Common myeloid progenitor, CD34-positive (primary cell): ENCODE results near the gene PCK2.

Experiments used
- CTCF ChIA-PET: fragments of 350-600 bp; sonication (Branson Sonifier 250); formaldehyde crosslinking; loops from one replicate; lab custom pipeline; 2021; ENCODE audit warnings: antibody characterized with exemption; lab: Charles Lee
- POLR2A ChIA-PET: fragments of 350-600 bp; sonication (Branson Sonifier 250); formaldehyde crosslinking; loops from one replicate; lab custom pipeline; 2021; ENCODE audit warnings: antibody characterized with exemption; lab: Charles Lee
- DNase-seq, 3 donors: peaks; one replicate each; pipeline versions ENCODE4 v3.0.0 to v3.0.0-alpha.2; 2013
- H3K27ac ChIP-seq, 2 experiments: 1 replicate in 1 of 2; 2 replicates in 1 of 2; pipeline ENCODE4 v1.7.0; 2013; ENCODE audit warnings: inconsistent platforms in 2 of 2, low read length in 2 of 2, mild to moderate bottlenecking in 2 of 2, low read depth in 1 of 2, moderate library complexity in 1 of 2; ENCODE audit not compliant: severe bottlenecking in 2 of 2, insufficient read depth in 1 of 2, poor library complexity in 1 of 2
- H3K27me3 ChIP-seq, 5 experiments: replicated peaks in 2 of 5; 1 replicate in 3 of 5; 2 replicates in 2 of 5; pipeline versions ENCODE4 v1.6.1 to v1.7.0; 2013; ENCODE audit warnings: low read length in 4 of 5, mild to moderate bottlenecking in 2 of 5, moderate library complexity in 2 of 5, inconsistent platforms in 1 of 5; ENCODE audit not compliant: insufficient read depth in 5 of 5, control insufficient read depth in 4 of 5
- H3K36me3 ChIP-seq, 4 experiments: 1 replicate in 2 of 4; 2 replicates in 2 of 4; pipeline versions ENCODE4 v1.6.1 to v1.7.0; 2013; ENCODE audit warnings: low read length in 3 of 4, control low read depth in 1 of 4, mild to moderate bottlenecking in 1 of 4; ENCODE audit not compliant: control insufficient read depth in 4 of 4, insufficient read depth in 4 of 4
- H3K4me1 ChIP-seq, 4 experiments: 1 replicate in 3 of 4; 2 replicates in 1 of 4; pipeline versions ENCODE4 v1.6.1 to v1.7.1; 2013; ENCODE audit warnings: low read length in 3 of 4, mild to moderate bottlenecking in 3 of 4, control low read depth in 1 of 4, inconsistent platforms in 1 of 4, moderate library complexity in 1 of 4; ENCODE audit not compliant: control insufficient read depth in 4 of 4, insufficient read depth in 4 of 4; ENCODE audit errors: control extremely low read depth in 1 of 4
- H3K4me3 ChIP-seq, 7 experiments: 1 replicate in 4 of 7; 2 replicates in 3 of 7; pipeline versions ENCODE4 v1.5.1 to v1.7.0; 2013; ENCODE audit warnings: mild to moderate bottlenecking in 7 of 7, low read length in 6 of 7, moderate library complexity in 6 of 7, inconsistent platforms in 2 of 7, low read depth in 2 of 7, control low read depth in 1 of 7; ENCODE audit not compliant: insufficient read depth in 4 of 7, control insufficient read depth in 1 of 7; ENCODE audit errors: extremely low read depth in 1 of 7
- H3K9me3 ChIP-seq, 5 experiments: 1 replicate in 4 of 5; 2 replicates in 1 of 5; pipeline versions ENCODE4 v1.6.1 to v1.7.1; 2013; ENCODE audit warnings: low read length in 4 of 5, mild to moderate bottlenecking in 2 of 5, inconsistent platforms in 1 of 5, low read depth in 1 of 5, moderate library complexity in 1 of 5; ENCODE audit not compliant: control insufficient read depth in 4 of 5, insufficient read depth in 2 of 5; ENCODE audit errors: control extremely low read depth in 1 of 5
- WGBS: methylation state at CpG from one replicate; pipeline ENCODE4 v1.1.5; 2013; ENCODE audit not compliant: insufficient coverage; 5-methylcytosine and 5-hydroxymethylcytosine counted together

Gene PCK2

DNA sequence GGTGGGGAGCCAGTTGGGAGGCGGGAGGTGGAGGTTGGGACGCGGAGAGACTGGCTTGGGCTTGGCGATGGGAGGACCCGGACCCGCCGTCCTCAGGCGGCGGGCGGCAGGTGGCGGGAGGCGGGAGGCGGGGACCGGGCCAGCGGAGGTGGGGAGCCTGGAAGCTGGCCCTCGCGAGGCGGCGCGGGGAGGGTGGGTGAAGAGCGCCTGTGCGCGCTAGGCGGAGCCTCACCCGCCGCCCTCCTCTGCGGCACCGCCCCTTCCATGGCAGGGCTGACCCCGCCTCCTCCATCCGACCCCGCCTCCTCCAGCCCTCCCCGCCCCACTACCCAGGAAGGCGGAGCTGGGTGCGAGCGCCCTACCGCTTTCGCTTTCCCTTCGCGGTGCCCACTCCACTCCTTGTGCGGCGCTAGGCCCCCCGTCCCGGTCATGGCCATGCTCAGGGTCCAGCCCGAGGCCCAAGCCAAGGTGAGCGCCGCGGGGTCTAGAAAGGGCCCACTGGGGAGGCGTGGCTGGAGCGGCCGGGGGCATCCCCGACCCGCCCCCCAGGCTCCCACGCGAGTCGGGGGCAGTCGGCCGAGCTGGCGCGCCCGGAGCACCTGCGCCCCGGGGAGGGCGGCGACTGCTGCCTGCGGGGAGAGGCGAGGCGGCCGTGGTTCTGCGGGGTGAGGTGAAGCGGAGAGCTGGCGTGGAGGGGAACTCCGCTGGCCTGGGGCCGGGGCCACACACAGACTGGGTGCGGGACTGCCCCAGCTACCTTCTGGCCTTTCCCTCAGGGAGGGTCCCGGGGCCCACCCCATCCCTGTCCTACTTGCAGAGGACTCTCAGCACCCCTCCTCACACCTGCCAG, 41.9 kb downstream of the PCK2 start, which contains the start of gene PSME1:
Gene PSME1, plus strand, starts transcription at position 361 of the 850 bp plus-strand sequence. Its CDS starts 69 bp downstream, at position 430.
- peaks cover 2 to 56% (median 36%) of the 10 kb centered on the region in 4 experiments for H3K4me1 ChIP-seq

DNA sequence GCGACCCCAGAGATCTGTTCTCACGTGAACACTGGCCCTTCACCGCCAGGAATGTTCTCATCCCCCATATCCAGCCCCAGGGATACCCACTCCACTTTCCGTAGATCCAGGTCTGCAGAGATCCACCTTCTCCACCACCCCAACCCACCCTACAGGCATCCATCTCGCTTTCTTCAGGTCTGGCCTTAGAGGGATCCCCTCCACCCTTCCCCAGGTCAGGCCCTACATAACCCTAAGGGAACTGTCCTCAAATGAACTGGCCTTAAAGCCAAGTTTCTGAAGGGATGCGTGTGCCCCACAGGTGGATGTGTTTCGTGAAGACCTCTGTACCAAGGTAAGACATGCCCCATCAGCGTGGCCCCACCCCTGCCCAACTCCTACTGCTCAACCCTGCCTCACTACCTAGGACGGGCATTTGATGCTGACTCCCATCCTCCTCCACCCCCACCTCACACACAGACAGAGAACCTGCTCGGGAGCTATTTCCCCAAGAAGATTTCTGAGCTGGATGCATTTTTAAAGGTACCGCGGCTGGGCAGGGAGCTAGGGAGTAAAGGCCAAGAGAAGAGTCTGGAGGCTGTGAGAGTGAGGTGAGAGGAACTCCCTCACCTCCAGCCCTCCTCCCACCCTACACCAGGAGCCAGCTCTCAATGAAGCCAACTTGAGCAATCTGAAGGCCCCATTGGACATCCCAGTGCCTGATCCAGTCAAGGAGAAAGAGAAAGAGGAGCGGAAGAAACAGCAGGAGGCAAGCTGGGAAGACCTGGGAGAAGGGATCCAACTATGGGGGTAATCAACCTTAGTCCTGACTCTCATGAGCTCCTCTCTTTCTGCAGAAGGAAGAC, 42.8 kb downstream of the PCK2 start:
- Histone ChIP-seq H3K4me3 (peak overlapping the region; percentile 71 to 96 (median 87)), H3K27me3 (no peaks in the 10 kb centered on the region), H3K27ac (peak overlapping the region; percentile 58 to 83), H3K4me1 (peaks cover 2 to 55% (median 38%) of the 10 kb centered on the region in 4 experiments), H3K36me3 (peaks cover 5 to 27% (median 16%) of the 10 kb centered on the region in 4 experiments), H3K9me3 (no peaks in the 10 kb centered on the region)
- ChIA-PET POLR2A (interaction anchor here (0.7 to 2.0 kb wide), 5 partner anchors 10 to 55 kb away, joined by 3 to 10 read pairs (median 3); partner anchors contain the start of genes DCAF11, NRL, PSME2 and RNF31), CTCF (interaction anchor here (1.0 to 6.4 kb wide), 10 partner anchors 9 to 79 kb away, joined by 3 to 61 read pairs (median 7); partner anchors contain the start of genes DCAF11, IRF9, NRL and RNF31)
- WGBS, result 25% methylated on average over 8 of the region's 13 CpGs
- DNase-seq, result no peak

More for the DNA sequence above, 41.9 kb downstream of the PCK2 start, which contains the start of gene PSME1:
- Histone ChIP-seq H3K4me3 (peak within 1 kb of the TSS; percentile 71 to 96 (median 87)), H3K27me3 (no peaks in the 10 kb centered on the region), H3K27ac (peak within 1 kb of the TSS; percentile 58 to 83), H3K9me3 (no peaks in the 10 kb centered on the region), H3K36me3 (peaks cover 5 to 27% (median 16%) of the 10 kb centered on the region in 4 experiments)
- ChIA-PET POLR2A (interaction anchor here (0.7 to 1.5 kb wide), 5 partner anchors 11 to 26 kb away, joined by 3 to 10 read pairs (median 3); partner anchors contain the start of genes DCAF11, NRL, PSME2 and RNF31), CTCF (interaction anchor here (0.7 to 6.4 kb wide), 10 partner anchors 11 to 78 kb away, joined by 3 to 61 read pairs (median 6); partner anchors contain the start of genes DCAF11, IRF9, NRL and PSME2)
- WGBS, result under 1% methylated on average over 36 of the region's 75 CpGs
- peak; percentile 88 to 95 (median 94) for DNase-seq

DNA sequence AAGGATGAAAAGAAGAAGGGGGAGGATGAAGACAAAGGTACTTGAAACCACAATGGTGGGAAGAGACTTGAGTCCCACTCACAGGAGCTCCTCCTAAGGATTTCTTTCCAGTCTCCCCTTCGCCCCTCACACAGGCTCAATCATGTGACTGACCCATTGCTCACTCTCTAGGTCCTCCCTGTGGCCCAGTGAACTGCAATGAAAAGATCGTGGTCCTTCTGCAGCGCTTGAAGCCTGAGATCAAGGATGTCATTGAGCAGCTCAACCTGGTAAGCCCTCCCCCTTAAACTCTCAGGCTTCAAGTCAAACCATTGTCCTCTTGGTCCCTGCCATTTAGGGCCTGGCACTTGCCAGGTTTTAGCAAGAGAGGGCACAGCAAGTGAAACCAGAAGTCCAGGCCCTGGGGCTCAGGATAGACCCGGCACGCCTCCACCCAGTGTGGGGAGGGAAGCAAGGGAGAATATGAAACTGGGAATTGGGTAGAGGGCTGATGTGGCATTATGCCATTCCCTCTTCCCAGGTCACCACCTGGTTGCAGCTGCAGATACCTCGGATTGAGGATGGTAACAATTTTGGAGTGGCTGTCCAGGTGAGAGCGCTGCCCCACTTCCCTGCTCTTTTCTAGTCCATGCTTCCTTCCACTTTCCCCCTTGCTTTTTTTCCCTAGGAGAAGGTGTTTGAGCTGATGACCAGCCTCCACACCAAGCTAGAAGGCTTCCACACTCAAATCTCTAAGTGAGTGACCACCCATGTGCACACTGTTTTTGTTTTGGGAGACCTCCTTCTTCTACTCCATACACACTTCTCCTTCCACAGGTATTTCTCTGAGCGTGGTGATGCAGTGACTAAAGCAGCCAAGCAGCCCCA, 43.7 kb downstream of the PCK2 start:
- Histone ChIP-seq H3K4me1 (peaks cover 2 to 50% (median 38%) of the 10 kb centered on the region in 4 experiments), H3K27me3 (no peaks in the 10 kb centered on the region), H3K9me3 (no peaks in the 10 kb centered on the region), H3K4me3 (peak overlapping the region in 2 of 7 experiments; percentile 81 to 91), H3K36me3 (peaks cover 5 to 27% (median 16%) of the 10 kb centered on the region in 4 experiments), H3K27ac (no peak overlapping the region)
- no peak for DNase-seq
- WGBS, result 91% methylated on average over 6 of the region's 8 CpGs
- ChIA-PET POLR2A (interaction anchor here (0.7 to 2.0 kb wide), 3 partner anchors 9 to 54 kb away, joined by 3 to 6 read pairs (median 3); partner anchors contain the start of genes PSME2 and RNF31), CTCF (interaction anchor here (1.0 to 6.4 kb wide), 10 partner anchors 8 to 80 kb away, joined by 3 to 61 read pairs (median 7); partner anchors contain the start of genes DCAF11, IRF9, NRL and RNF31)

DNA sequence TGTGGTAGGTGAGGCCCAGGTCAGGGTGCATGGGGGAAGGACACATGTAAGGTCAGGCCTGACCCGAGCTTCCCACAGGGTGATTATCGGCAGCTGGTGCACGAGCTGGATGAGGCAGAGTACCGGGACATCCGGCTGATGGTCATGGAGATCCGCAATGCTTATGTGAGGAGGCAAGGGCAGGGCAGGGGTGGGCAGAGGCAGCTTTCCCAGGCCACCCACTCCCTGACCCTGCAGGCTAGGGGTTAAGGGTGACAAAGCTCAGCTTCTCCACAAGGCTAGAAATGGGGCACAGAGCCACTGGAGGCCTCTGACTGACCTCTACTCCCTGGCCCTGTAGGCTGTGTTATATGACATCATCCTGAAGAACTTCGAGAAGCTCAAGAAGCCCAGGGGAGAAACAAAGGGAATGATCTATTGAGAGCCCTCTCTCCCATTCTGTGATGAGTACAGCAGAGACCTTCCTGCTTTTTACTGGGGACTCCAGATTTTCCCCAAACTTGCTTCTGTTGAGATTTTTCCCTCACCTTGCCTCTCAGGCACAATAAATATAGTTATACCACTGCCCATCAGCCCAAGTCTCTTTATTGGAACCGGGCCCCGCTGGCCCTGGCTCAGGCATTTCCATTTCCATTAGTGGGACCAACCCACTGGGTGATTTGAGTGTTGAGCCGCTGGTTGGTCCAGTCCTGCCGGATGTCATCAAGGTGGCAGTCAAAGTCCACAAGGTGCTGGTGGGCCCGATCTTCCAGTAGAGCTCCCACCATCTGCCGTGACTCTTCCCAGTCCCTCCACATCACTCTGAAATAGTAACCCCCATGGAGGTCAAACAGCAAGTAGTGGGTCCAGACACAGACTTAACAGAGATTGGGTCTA, 44.5 kb downstream of the PCK2 start:
- H3K4me3 ChIP-seq, result no peak overlapping the region
- ChIA-PET POLR2A (interaction anchor here (2.0 kb wide), 1 partner anchor 8 kb away, joined by 6 read pairs; the partner anchor contains the start of genes PSME2 and RNF31), CTCF (interaction anchor here (0.8 to 6.4 kb wide), 8 partner anchors 9 to 99 kb away, joined by 3 to 61 read pairs (median 6); partner anchors contain the start of genes DCAF11, IRF9, NRL and RNF31)
- no peaks in the 10 kb centered on the region for H3K27me3 ChIP-seq
- WGBS, result over 99% methylated on average over 13 of the region's 13 CpGs
- peaks cover 2 to 46% (median 38%) of the 10 kb centered on the region in 4 experiments for H3K4me1 ChIP-seq
- H3K27ac ChIP-seq, result no peak overlapping the region
- peaks cover 6 to 35% (median 22%) of the 10 kb centered on the region in 4 experiments for H3K36me3 ChIP-seq
- no peaks in the 10 kb centered on the region for H3K9me3 ChIP-seq
- DNase-seq, result no peak

DNA sequence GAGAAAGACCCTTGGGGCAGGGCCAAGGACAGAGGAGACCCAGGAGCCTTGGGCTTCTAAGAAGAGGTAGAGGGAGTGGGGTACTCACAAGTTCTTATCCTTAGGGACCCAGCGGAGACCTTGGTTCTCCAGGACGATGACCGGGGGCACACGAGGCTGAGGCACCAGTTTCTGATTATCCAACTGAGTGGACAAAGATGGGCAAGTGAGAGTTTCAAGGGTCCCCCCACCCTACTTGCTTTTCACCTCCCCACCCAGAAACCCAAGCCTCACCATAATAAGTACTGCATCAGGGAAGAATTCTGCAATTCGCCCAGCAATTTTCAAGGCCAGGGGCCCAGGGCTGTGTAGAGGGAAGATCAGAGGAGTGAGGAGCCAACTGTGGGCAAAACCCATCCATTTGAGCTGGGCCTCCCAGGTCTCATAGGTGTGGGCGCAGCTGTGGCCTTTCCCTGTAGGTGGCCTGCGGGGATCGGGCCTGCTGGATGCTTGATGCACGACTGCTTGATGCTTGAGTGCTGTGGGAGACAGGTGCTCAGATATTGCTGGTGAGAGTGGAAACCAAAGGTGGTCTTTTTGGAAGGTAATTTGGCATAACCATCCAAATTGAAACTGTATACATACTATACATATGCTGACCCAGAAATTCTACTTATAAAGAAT, 45.3 kb downstream of the PCK2 start:
- DNase-seq, result peak in 1 of 3 donors; percentile 36
- H3K36me3 ChIP-seq, result peaks cover 7 to 42% (median 27%) of the 10 kb centered on the region in 4 experiments
- no peaks in the 10 kb centered on the region for H3K27me3 ChIP-seq
- 100% methylated on average over 4 of the region's 9 CpGs for WGBS
- no peak overlapping the region for H3K4me3 ChIP-seq
- H3K4me1 ChIP-seq, result peaks cover 2 to 46% (median 38%) of the 10 kb centered on the region in 4 experiments
- no peaks in the 10 kb centered on the region for H3K9me3 ChIP-seq
- ChIA-PET POLR2A (interaction anchor here (2.0 kb wide), 1 partner anchor 7 kb away, joined by 6 read pairs; the partner anchor contains the start of genes PSME2 and RNF31), CTCF (interaction anchor here (0.8 to 6.4 kb wide), 6 partner anchors 9 to 98 kb away, joined by 3 to 61 read pairs (median 4); partner anchors contain the start of genes DCAF11, IRF9 and NRL)
- H3K27ac ChIP-seq, result no peak overlapping the region
